BJ (cell line): Measurements from ENCODE around the gene TMEM222. TPM values are rescaled to one million over a fixed set of nuclear protein-coding genes. Genes with fewer than 3 reads are reported as not detected.

Experiments used
- CTCF ChIA-PET: fragments of 350-600 bp; formaldehyde crosslinking; extraction: SDS; loops from one replicate; lab custom pipeline; 2021; ENCODE audit warnings: antibody characterized with exemption, inconsistent platforms; lab: Yijun Ruan, JAX
- POLR2A ChIA-PET: fragments of 300-600 bp; sonication (Branson Sonifier 250); formaldehyde crosslinking; extraction: SDS; loops from one replicate; lab custom pipeline; 2021; ENCODE audit warnings: antibody characterized with exemption; lab: Charles Lee
- DNase-seq: peaks from one replicate; pipeline ENCODE4 v3.0.0-alpha.2; 2011; ENCODE audit warnings: low read depth
- H3K27me3 ChIP-seq: 2 replicates; pipeline ENCODE4 v1.6.0; 2011; ENCODE audit warnings: low read length; ENCODE audit not compliant: control insufficient read depth, insufficient read depth
- H3K36me3 ChIP-seq: 2 replicates; pipeline ENCODE4 v1.5.1; 2011; ENCODE audit warnings: low read length; ENCODE audit not compliant: control insufficient read depth, insufficient read depth
- H3K4me3 ChIP-seq: 2 replicates; pipeline ENCODE4 v1.5.1; 2011; ENCODE audit warnings: low read depth, mild to moderate bottlenecking, control low read depth, low read length
- polyA plus RNA-seq: library from polyadenylated mRNA; depleted of rRNA; stranded (reverse); fragments of >200 nt; gene quantifications from 2 replicates; pipeline ENCODE4 v1.2.3, GENCODE V29; 2011
- TF ChIP-seq, protein P1 (sequence below): IDR thresholded peaks from 2 replicates; pipeline ENCODE4 v1.5.1; 2011; ENCODE audit warnings: low read depth, mild to moderate bottlenecking, control low read depth, inconsistent platforms, low read length, moderate library complexity; ENCODE audit not compliant: insufficient read depth

The TMEM222 gene
- polyA plus RNA-seq, 1 experiment: 76.2 TPM

DNA sequence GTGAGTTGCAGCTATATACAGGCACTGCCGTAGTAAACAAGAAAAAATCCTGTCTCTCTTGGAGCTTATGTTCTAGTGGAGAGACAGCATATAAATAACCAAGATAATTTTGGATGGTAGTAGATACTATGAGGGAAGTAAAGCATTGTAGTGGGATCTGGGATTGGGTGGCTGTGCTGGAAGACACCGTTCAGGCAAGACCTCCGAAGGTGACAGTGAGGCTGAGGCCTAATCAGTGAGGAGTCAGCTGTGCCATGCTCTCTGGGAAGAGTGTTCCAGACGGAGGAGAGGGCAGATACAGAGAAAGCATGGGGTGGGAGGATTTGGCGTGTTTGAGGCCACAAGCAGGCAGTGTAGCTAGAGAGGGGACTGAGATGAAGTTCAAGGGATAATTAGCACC is 6.0 kb downstream of the TMEM222 start:
- no peak for DNase-seq
- TF ChIP-seq, protein P1, sequence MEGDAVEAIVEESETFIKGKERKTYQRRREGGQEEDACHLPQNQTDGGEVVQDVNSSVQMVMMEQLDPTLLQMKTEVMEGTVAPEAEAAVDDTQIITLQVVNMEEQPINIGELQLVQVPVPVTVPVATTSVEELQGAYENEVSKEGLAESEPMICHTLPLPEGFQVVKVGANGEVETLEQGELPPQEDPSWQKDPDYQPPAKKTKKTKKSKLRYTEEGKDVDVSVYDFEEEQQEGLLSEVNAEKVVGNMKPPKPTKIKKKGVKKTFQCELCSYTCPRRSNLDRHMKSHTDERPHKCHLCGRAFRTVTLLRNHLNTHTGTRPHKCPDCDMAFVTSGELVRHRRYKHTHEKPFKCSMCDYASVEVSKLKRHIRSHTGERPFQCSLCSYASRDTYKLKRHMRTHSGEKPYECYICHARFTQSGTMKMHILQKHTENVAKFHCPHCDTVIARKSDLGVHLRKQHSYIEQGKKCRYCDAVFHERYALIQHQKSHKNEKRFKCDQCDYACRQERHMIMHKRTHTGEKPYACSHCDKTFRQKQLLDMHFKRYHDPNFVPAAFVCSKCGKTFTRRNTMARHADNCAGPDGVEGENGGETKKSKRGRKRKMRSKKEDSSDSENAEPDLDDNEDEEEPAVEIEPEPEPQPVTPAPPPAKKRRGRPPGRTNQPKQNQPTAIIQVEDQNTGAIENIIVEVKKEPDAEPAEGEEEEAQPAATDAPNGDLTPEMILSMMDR: no peak
- ChIA-PET CTCF (interaction anchor here (1.0 to 3.1 kb wide), 5 partner anchors 13 to 67 kb away, joined by 3 to 18 read pairs (median 8); partner anchors contain the start of gene SYTL1), POLR2A (no interaction called here)
- H3K27me3 ChIP-seq: no peaks in the 10 kb centered on the region
- H3K36me3 ChIP-seq: peaks cover 14% of the 10 kb centered on the region
- H3K4me3 ChIP-seq: no peak overlapping the region

DNA sequence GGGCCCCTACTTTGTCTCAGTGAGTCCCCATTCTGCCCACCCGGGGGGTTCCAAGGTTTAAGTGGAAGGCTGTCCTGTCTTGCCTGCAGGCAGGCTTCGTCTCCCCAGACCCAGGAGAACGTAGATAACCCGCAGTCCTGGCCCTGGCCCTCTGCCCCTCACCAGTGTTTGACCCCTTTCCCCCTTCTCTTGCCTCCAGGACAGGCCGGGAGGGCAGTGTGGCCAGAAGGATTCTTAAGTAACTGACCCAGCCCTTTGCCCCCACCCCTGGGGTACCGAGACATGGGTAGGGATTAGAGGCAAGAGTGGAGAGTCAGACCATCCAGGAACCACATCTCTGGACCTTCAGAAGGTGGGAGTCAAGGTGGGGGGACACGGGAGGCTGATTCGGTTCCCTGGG is 8.8 kb downstream of the TMEM222 start:
- Histone ChIP-seq H3K36me3 (peaks cover 23% of the 10 kb centered on the region), H3K4me3 (no peak overlapping the region), H3K27me3 (no peaks in the 10 kb centered on the region)
- DNase-seq: no peak
- POLR2A ChIA-PET: no interaction called here
- CTCF ChIA-PET: interaction anchor here (2.4 kb wide), 1 partner anchor 27 kb away, joined by 20 read pairs; no protein-coding TSS in a partner anchor
- TF ChIP-seq, protein P1: no peak

DNA sequence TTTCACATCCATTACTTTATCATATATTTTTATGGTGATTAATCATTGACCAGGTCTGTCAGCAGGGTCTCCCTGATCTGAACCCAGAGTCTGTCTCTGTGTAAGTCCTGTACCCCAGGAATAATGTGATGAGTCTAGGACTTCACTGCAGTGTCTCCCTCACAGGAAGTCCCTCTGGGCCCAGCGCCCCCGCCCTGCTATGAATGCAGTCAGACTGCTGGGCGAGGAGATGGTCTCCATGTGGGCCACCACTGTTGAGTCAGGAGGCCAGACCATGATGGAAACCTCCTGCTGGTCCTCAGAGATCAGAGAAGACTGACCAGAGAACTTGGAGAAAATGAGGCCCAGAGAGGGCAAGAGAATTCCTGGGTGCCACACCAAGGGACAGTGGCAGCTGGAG is 9.5 kb downstream of the TMEM222 start:
- no peak for DNase-seq
- no peak overlapping the region for H3K4me3 ChIP-seq
- no peaks in the 10 kb centered on the region for H3K27me3 ChIP-seq
- ChIA-PET CTCF (interaction anchor here (1.3 to 5.5 kb wide), 6 partner anchors 13 to 288 kb away, joined by 6 to 54 read pairs (median 28); partner anchors contain the start of gene SYTL1), POLR2A (no interaction called here)
- H3K36me3 ChIP-seq: peaks cover 29% of the 10 kb centered on the region
- TF ChIP-seq, protein P1: no peak

DNA sequence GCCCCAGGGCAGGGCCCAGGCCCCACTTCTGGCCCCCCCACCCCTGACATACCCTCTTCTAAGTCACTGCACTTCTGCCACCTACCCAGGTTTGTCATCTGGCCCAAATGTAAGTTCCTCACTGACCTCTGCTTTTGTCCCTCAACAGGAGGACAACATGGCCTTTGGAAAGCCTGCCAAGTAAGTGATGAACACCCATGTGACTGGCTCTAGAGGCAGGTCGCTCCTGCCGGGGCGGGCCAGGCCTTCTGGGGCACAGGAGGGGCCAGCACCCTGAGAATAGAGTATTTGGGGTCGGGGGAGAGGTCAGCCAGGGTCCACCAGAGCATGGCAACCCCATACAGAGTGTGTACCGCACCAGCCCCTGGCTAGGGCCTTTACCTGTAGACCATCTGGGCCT is 10.0 kb downstream of the TMEM222 start:
- DNase-seq: no peak
- ChIA-PET CTCF (interaction anchor here (0.6 to 6.3 kb wide), 26 partner anchors 9 to 364 kb away, joined by 3 to 70 read pairs (median 6); partner anchors contain the start of genes CD164L2, MAP3K6 and SYTL1), POLR2A (no interaction called here)
- H3K36me3 ChIP-seq: peaks cover 33% of the 10 kb centered on the region
- no peak overlapping the region for H3K4me3 ChIP-seq
- no peaks in the 10 kb centered on the region for H3K27me3 ChIP-seq
- TF ChIP-seq, protein P1: no peak

DNA sequence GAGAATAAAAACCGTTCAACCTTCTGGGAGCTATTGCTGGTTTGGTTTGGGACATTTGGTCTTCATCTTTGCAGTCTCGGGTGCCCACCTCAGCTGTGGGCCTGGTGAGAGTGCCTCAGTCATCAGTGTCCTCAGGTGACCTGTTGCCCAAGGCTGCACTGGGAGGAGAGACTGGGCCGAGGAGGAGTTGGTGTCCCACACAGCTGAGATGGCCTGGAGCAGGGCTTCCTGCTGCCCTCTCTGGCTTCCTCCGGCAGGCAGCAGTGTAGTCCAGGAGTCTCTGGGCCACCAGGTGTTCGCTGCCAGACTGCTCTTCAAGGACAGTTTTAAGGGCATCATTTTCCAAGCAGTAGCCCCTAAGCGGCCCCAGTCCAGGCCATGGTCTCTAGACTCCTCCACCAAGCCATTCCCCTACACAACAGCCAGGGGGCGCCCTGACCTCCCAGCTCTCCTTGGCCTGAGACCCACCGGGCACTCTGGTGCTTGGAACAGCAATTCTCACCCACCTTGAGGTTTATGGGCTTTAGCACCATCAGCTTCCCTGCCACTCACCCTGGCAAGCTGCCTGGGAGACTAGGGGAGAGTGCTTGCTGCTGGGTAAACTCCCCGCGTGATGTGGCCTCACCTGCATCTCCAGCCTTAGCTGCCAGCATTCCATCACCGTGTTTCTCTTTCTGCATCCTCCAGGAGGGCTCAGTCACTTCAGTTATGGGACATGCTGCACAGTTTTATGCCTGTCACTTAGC is 10.7 kb downstream of the TMEM222 start:
- Histone ChIP-seq H3K27me3 (no peaks in the 10 kb centered on the region), H3K36me3 (peaks cover 33% of the 10 kb centered on the region), H3K4me3 (no peak overlapping the region)
- TF ChIP-seq, protein P1: peak; percentile 93
- no peak for DNase-seq
- ChIA-PET CTCF (interaction anchor here (0.6 to 6.3 kb wide), 35 partner anchors 9 to 366 kb away, joined by 3 to 70 read pairs (median 5); partner anchors contain the start of genes CD164L2, MAP3K6 and SYTL1), POLR2A (interaction anchor here (0.5 kb wide), 1 partner anchor 33 kb away, joined by 13 read pairs; no protein-coding TSS in a partner anchor)
